Measurements from ENCODE around the gene MYOCD.

GRCh38 chr17:12655936-12656335 lies 9.8 kb upstream of the MYOCD start:
- no peak for TF ChIP-seq POLR2A (IDR thresholded peaks at IDR 0.05)
- no peak for TF ChIP-seq CTCF (IDR thresholded peaks at IDR 0.05)
